SIG-M5 treated with dmso at 0.1 percent for 504 hours (cell line): Measurements from ENCODE around the gene SPNS1.
"Not testable (repeated sequence)": the region's sequence is repeated elsewhere in the genome, so short reads cannot be mapped to it uniquely, and the experiment has no call there.

Experiments used
- DNase-seq: peaks from one replicate; lab custom pipeline; 2025; ENCODE audit not compliant: unreplicated experiment; lab: John Stamatoyannopoulos, UW

The SPNS1 gene, protein sequence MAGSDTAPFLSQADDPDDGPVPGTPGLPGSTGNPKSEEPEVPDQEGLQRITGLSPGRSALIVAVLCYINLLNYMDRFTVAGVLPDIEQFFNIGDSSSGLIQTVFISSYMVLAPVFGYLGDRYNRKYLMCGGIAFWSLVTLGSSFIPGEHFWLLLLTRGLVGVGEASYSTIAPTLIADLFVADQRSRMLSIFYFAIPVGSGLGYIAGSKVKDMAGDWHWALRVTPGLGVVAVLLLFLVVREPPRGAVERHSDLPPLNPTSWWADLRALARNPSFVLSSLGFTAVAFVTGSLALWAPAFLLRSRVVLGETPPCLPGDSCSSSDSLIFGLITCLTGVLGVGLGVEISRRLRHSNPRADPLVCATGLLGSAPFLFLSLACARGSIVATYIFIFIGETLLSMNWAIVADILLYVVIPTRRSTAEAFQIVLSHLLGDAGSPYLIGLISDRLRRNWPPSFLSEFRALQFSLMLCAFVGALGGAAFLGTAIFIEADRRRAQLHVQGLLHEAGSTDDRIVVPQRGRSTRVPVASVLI

DNA sequence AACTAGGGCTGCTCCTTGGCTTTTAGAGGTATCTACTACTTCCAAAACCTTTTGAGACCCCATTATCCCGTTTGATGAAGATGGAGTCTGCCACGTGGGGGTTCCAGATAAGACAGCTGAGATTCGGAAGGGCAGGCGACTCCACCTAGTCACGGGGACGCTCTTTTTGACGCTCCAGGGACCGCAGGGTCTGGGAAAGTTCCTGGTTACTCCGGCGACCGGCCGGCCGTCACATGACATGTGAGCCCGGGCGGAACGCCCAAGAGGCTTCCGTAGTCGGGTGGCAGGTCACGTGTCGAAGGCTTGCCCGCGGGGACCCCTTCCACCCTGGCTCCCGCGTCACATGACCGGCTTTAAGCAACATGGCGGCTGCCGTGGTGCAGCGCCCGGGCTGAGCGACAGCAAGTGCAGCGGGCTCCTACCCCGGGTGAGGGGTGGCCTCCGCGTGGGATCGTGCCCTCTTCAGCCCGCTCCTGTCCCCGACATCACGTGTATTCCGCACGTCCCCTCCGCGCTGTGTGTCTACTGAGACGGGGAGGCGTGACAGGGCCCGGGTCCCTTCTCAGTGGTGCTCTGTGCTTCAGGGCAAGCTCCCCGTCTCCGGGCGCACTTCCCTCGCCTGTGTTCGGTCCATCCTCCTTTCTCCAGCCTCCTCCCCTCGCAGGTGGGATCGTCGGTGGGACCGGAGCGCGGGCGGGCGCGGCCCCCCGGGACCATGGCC is at the start of gene SPNS1:
Gene SPNS1 (plus strand): TSS at position 342 of the 721 bp plus-strand sequence. CDS start 374 bp downstream, at position 716.
- DNase-seq: peak; percentile 91

DNA sequence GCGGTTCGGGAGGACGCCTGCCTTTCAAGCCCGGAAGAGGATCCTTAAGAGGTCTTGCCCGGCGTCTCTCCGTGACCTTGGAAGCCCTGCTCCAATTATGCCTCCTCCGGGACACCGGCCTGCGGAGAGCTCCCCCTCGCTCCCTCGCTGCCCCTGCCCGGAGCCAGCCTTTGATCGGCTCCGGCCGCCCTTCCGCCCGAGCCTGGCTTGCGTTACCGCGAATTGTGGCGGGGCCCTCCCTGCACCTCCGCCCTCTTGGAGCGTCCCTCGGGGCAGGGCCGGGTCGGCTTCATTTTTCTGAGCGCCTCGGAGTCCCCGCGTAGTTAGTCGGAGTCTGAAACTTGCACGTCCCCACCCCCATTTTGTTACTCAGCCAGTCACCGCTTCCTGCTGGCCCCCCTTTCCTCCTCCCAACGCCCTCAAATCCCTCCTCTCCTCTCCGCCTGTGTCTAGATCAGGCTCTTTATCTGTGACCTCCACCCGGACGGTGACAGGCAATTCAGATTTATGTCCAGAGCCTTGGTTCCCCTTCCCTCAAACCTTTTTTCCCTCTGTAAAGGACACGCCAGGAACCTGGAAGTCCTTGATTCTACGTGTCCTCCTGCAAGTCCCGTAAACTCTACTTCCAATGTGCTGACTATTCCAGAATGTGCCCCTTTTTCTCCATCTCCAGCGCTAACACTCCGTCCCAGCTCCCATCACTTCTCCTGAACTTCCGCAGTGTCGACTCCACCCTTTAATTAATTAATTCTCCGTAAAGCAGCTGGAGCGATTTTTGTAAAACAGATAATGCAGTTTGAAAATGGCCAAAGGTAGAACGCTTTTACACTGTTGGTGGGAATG is 49.0 kb upstream of the SPNS1 start:
- peak; percentile 71 for DNase-seq

DNA sequence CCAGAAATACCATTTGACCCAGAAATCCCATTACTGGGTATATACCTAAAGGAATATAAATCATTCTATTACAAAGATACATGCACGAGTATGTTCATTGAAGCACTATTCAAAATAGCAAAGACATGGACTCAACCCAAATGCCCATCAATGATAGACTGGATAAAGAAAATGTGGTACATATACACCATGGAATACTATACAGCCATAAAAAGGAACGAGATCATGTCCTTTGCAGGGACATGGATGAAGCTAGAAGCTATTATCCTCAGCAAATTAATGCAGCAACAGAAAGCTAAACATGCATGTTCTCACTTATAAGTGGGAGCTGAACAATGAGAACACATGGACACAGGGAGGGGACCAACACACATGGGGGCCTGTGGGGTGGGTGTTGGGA is 48.3 kb upstream of the SPNS1 start:
- DNase-seq: not testable (repeated sequence)

DNA sequence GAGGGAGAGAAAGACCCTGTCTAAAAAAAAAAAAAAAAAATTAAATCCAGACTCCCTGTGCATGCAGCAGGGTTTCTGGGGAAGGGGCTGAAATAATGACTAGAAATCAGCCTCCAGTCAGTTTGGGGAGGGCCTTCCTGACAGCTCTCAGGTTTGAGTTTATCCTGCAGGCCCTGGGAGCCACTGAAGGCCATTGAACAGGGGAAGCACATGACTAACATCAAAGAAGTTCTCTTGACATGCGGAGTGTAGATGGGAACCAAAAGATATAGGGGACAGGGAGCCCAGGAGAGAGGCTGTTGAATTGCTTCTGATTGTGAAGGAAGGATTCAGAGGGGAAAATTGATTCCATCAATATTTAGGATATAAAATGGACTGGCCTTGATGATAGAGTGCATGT is 46.8 kb upstream of the SPNS1 start:
- DNase-seq: no peak

DNA sequence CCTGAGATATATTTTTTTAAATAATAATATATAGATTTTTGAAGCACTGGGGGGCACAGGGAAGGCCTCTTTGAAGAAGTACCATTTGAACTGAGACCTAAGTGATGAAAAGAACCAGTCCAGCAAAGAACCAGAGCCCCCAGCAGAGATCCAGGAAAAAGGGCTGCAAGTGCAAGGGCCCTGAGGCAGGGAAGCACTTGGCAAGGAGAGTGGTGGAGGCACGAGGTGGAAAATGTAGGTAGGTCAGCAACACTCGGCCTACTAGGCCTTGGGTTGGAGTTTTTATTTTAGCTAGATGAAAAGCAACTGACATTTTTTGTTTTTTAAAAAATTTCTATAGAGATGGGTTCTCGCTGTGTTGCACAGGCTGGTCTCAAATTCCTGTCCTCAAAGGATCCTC is 44.4 kb upstream of the SPNS1 start:
- DNase-seq: no peak

DNA sequence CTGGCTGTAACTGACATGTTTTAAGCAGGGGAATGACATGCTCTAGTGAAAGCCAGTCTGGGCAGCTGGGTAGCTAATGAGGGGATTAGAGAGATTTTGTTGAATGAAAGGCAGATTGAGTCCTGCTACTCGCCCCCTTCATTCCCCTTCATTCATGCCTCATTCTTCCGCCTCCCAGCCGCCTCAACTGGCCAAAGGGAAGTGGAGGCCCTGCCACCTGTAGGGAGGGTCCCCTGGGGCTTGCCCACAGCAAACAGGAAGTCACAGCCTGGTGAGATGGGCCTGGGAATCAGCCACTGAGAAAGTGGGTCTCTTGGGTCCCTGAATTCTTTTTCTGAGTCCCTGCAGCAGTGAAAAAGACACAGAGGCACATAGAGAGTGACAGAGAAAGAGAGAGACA is 43.9 kb upstream of the SPNS1 start:
- no peak for DNase-seq

DNA sequence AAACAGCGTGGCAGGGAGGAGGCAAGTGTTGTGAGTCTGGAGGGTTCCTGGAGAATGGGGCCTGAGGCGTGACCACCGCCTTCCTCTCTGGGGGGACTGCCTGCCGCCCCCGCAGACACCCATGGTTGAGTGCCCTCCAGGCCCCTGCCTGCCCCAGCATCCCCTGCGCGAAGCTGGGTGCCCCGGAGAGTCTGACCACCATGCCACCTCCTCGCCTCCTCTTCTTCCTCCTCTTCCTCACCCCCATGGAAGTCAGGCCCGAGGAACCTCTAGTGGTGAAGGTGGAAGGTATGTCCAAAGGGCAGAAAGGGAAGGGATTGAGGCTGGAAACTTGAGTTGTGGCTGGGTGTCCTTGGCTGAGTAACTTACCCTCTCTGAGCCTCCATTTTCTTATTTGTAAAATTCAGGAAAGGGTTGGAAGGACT is 42.8 kb upstream of the SPNS1 start, which contains the start of gene CD19:
Gene CD19 (plus strand): TSS at position 171 of the 425 bp plus-strand sequence. CDS start 30 bp downstream, at position 201.
- no peak for DNase-seq

DNA sequence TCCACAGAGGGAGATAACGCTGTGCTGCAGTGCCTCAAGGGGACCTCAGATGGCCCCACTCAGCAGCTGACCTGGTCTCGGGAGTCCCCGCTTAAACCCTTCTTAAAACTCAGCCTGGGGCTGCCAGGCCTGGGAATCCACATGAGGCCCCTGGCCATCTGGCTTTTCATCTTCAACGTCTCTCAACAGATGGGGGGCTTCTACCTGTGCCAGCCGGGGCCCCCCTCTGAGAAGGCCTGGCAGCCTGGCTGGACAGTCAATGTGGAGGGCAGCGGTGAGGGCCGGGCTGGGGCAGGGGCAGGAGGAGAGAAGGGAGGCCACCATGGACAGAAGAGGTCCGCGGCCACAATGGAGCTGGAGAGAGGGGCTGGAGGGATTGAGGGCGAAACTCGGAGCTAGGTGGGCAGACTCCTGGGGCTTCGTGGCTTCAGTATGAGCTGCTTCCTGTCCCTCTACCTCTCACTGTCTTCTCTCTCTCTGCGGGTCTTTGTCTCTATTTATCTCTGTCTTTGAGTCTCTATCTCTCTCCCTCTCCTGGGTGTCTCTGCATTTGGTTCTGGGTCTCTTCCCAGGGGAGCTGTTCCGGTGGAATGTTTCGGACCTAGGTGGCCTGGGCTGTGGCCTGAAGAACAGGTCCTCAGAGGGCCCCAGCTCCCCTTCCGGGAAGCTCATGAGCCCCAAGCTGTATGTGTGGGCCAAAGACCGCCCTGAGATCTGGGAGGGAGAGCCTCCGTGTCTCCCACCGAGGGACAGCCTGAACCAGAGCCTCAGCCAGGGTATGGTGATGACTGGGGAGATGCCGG is 42.0 kb upstream of the SPNS1 start:
- no peak for DNase-seq

DNA sequence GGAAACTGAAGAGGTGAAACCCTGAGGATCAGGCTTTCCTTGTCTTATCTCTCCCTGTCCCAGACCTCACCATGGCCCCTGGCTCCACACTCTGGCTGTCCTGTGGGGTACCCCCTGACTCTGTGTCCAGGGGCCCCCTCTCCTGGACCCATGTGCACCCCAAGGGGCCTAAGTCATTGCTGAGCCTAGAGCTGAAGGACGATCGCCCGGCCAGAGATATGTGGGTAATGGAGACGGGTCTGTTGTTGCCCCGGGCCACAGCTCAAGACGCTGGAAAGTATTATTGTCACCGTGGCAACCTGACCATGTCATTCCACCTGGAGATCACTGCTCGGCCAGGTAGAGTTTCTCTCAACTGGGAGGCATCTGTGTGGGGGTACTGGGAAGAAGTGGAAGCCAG is 41.4 kb upstream of the SPNS1 start:
- no peak for DNase-seq

DNA sequence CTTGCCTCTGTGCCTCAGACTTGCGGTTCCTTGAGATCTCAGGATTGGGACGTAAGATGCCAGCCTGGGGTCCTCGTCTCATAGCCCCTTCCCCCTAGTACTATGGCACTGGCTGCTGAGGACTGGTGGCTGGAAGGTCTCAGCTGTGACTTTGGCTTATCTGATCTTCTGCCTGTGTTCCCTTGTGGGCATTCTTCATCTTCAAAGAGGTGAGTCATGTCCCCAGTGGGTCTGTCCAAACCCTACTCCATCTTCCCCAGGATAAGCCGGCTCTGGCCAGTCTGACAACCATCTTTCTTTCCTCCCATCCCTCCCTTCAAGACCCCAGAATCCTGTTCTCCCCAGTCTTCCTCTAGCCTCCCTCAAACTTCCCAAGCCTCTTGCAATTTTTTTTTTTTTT is 39.2 kb upstream of the SPNS1 start:
- DNase-seq: no peak

DNA sequence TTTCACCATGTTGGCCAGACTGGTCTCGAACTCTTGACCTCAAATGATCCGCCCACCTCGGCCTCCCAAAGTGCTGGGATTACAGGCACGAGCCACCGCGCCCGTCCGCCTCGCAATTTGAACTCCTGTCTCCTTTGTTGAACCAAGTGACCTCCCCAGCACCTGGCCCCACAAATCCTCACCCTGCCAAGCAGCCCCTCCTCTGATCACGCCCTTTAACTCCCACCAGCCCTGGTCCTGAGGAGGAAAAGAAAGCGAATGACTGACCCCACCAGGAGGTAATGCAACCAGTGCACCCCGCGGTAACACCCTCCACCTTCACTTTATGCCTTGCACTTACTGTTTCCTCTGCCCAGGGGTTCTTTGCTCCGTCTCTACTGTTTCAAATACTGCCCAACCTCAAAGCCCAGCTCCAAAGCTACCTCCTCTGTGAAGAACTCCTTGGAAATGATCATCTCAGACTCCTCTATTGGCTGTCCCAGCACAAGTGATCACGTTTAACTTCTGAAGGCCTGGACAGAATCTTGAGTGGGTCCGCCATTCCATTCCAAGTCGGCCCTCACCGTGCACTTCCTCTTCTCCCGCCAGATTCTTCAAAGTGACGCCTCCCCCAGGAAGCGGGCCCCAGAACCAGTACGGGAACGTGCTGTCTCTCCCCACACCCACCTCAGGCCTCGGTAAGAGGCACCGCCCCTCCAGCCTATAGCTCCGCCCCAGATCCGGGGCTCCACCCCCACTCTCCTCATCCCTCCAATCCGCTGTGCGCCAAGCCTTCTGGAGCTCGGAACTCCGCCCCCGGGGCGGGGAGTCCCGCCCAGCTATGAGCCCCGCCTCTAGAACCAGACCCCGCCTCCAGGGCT is 38.4 kb upstream of the SPNS1 start:
- DNase-seq: peak; percentile 91

DNA sequence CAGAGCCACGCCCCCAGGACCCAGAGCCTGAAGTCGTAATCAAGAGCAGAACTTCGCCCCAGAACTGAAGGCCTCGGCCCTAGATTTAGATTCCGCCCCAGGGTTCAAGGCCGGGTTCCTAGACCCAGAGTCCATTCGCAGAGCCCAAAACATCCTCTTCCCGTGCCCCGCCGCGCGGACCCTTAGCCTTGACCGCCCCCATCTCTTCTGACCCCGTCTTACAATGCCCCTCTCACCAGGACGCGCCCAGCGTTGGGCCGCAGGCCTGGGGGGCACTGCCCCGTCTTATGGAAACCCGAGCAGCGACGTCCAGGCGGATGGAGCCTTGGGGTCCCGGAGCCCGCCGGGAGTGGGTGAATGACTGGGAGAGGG is 37.8 kb upstream of the SPNS1 start:
- no peak for DNase-seq

DNA sequence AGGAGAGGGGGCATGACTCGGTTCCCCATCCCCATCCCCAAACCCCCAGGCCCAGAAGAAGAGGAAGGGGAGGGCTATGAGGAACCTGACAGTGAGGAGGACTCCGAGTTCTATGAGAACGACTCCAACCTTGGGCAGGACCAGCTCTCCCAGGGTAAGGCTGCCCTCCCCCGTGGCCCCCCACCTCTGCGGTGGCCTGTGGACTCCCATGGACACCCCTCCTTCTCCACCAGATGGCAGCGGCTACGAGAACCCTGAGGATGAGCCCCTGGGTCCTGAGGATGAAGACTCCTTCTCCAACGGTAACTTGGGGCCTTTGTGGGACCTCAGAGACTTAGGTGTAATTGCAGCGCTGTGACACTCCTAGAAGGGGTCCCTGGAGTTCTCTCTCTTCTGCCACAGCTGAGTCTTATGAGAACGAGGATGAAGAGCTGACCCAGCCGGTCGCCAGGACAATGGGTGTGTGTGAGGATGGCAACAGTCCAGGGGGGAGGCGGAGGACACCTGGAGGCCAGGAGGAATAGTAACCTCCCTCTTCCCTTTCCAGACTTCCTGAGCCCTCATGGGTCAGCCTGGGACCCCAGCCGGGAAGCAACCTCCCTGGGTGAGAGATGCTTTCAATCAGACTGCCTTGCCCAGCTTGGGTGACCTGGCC is 37.2 kb upstream of the SPNS1 start:
- no peak for DNase-seq

DNA sequence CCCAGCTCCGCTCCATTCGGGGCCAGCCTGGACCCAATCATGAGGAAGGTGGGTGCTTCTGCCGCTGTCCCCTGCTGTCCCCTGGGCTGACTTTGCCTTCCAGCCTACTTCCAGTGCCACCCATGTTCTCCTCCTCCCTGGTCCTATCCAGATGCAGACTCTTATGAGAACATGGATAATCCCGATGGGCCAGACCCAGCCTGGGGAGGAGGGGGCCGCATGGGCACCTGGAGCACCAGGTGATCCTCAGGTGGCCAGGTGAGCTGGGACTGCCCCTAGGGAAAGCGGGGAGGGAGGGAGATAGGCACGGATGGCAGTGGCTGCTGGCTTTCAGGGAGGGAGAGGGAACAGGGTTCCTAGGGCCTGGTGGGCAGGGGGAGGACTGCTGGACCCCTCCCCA is 35.9 kb upstream of the SPNS1 start:
- DNase-seq: no peak

DNA sequence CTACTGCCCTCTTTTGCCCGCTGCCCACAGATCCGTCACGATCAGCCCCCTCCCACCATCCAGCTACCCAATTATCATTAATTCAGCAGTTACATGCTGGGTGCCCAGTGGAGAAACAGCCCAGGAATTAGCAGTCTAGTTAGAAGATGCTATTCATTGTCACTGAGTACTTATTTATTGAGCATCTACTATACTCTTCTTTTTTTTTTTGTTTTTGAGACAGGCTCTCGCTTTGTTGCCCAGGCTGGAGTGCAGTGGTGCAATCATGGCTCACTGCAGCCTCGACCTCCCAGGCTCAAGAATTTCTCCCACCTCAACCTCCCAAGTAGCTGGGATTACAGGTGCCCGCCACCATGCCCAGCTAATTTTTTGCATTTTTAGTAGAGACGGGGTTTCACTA is 34.8 kb upstream of the SPNS1 start:
- DNase-seq: not testable (repeated sequence)

DNA sequence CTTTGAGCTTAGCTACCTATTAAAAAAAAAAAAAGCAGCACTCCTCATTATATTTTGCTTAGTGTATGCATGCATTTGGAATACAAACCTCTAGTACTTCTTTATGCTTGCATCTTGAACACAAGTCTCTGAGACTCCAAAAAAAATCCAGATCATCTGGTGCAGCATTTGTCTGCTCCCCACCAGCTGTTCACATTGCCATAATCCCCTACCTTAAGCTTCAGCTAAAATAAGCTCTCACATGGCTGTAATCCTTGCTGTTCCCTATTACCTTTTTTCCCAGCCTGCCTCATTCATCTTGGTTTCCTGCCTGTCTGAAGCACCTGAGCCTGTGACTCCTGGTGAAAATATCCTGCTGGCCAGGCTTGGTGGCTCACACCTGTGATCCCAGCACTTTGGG is 31.3 kb upstream of the SPNS1 start:
- DNase-seq: no peak

DNA sequence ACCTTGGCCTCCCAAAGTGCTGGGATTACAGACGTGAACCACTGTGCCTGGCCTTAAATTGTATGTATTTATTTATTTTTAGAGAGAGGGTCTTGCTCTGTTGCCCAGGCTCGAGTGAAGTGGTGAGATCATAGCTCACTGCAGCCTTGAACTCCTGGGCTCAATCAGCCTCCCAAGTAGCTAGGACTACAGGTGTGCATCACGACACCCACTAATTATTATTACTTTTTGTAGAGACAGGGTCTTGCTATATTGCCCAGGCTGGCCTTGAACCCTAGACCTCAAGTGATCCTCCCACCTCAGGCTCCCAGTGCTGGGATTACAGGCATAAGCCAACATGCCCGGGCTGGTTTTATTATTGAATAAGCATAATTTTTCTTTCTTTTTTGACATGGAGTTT is 27.9 kb upstream of the SPNS1 start:
- DNase-seq: no peak

DNA sequence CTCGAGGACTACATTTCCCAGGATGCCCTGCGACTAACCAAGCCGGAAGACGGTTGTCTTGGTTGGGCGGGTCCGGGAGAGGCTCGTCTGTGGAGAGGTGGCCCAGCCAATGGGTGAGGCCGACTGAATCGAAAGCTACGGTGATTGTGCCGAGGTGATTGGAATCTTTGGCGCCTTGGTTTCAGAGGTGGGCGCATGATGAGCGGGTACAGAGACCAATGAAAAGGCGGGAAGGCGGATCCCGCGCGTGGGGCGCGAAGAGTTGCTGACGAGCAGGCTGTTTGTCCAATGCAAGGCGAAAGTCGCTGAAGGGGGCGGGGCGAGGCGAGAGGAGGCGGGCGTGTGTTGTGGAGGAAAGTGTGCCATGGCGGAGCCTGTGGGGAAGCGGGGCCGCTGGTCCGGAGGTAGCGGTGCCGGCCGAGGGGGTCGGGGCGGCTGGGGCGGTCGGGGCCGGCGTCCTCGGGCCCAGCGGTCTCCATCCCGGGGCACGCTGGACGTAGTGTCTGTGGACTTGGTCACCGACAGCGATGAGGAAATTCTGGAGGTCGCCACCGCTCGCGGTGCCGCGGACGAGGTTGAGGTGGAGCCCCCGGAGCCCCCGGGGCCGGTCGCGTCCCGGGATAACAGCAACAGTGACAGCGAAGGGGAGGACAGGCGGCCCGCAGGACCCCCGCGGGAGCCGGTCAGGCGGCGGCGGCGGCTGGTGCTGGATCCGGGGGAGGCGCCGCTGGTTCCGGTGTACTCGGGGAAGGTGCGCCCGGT is 23.7 kb upstream of the SPNS1 start, which contains the start of gene NFATC2IP:
Gene NFATC2IP (plus strand): TSS at position 290 of the 762 bp plus-strand sequence. CDS start 75 bp downstream, at position 365.
- DNase-seq: peak; percentile 99
